Loucy (cell line): ENCODE measurements around the gene C16orf95.

Source experiments
- H2AFZ ChIP-seq: fragments of 200-600 bp; sonication (generic); 2 replicates; pipeline ENCODE4 v1.6.0; 2016; ENCODE audit warnings: antibody characterized with exemption, mild to moderate bottlenecking, low read length, moderate library complexity
- H3F3A ChIP-seq: fragments of 200-600 bp; 2 replicates; pipeline ENCODE4 v1.6.0; 2016; ENCODE audit warnings: antibody characterized with exemption, low read depth, mild to moderate bottlenecking
- H3K27me3 ChIP-seq: fragments of 200-600 bp; sonication (generic); 2 replicates; pipeline ENCODE4 v1.6.1; 2014; ENCODE audit warnings: low read length, mild to moderate bottlenecking; ENCODE audit not compliant: insufficient read depth, poor library complexity, severe bottlenecking
- H3K36me3 ChIP-seq: fragments of 200-600 bp; sonication (generic); 2 replicates; pipeline ENCODE4 v1.6.1; 2016; ENCODE audit warnings: low read length; ENCODE audit not compliant: insufficient read depth
- H3K4me1 ChIP-seq: fragments of 200-600 bp; sonication (generic); 2 replicates; pipeline ENCODE4 v1.5.1; 2014; ENCODE audit warnings: low read length, mild to moderate bottlenecking; ENCODE audit not compliant: insufficient read depth, poor library complexity, severe bottlenecking
- H3K4me2 ChIP-seq: fragments of 200-600 bp; sonication (generic); 2 replicates; pipeline ENCODE4 v1.6.0; 2014; ENCODE audit warnings: antibody characterized with exemption, low read length, low read depth, mild to moderate bottlenecking; ENCODE audit not compliant: poor library complexity, severe bottlenecking
- H3K4me3 ChIP-seq: fragments of 200-600 bp; sonication (generic); 2 replicates; pipeline ENCODE4 v1.5.1; 2014; ENCODE audit warnings: low read length, mild to moderate bottlenecking, mixed read lengths; ENCODE audit not compliant: poor library complexity, severe bottlenecking
- H3K79me2 ChIP-seq: fragments of 200-600 bp; sonication (generic); 2 replicates; pipeline ENCODE4 v1.6.1; 2014; ENCODE audit warnings: low read length; ENCODE audit not compliant: insufficient read depth
- H3K9ac ChIP-seq: fragments of 200-600 bp; sonication (generic); 2 replicates; pipeline ENCODE4 v1.6.0; 2014; ENCODE audit warnings: mild to moderate bottlenecking, low read depth, low read length, moderate library complexity; ENCODE audit not compliant: poor library complexity, severe bottlenecking
- H3K9me2 ChIP-seq: fragments of 200-600 bp; sonication (generic); replicated peaks from 2 replicates; pipeline ENCODE4 v1.6.1; 2016; ENCODE audit warnings: low read depth, low read length, mixed read lengths
- H3K9me3 ChIP-seq: fragments of 200-600 bp; sonication (generic); 2 replicates; pipeline ENCODE4 v1.6.1; 2014; ENCODE audit warnings: mild to moderate bottlenecking, antibody characterized with exemption, low read length, low read depth; ENCODE audit not compliant: insufficient read depth
- H4K20me1 ChIP-seq: fragments of 200-600 bp; sonication (generic); 2 replicates; pipeline ENCODE4 v1.6.0; 2014; ENCODE audit warnings: antibody characterized with exemption, low read length, mild to moderate bottlenecking; ENCODE audit not compliant: insufficient read depth, poor library complexity, severe bottlenecking
- CTCF ChIP-seq: fragments of 200-600 bp; sonication (generic); conservative IDR thresholded peaks from 2 replicates; pipeline ENCODE4 v1.5.1; 2014; ENCODE audit warnings: mild to moderate bottlenecking, antibody characterized with exemption, low read length
- EZH2phosphoT487 ChIP-seq: fragments of 200-600 bp; IDR thresholded peaks from 2 replicates; pipeline ENCODE4 v1.6.1; 2018; ENCODE audit warnings: antibody characterized with exemption, mild to moderate bottlenecking, moderate library complexity, borderline replicate concordance

The C16orf95 gene

GRCh38 chr16:87306516-87306915, 10.7 kb downstream of the C16orf95 start:
- Histone ChIP-seq H3K9me2 (no peaks in the 10 kb centered on the region), H2AFZ (no peak overlapping the region), H3K9me3 (no peaks in the 10 kb centered on the region), H3K9ac (no peak overlapping the region), H3F3A (no peaks in the 10 kb centered on the region), H3K4me3 (no peak overlapping the region), H3K4me2 (no peak overlapping the region), H3K4me1 (peaks cover 17% of the 10 kb centered on the region), H3K36me3 (no peaks in the 10 kb centered on the region), H4K20me1 (no peaks in the 10 kb centered on the region), H3K27me3 (no peaks in the 10 kb centered on the region), H3K79me2 (no peaks in the 10 kb centered on the region)
- TF ChIP-seq EZH2phosphoT487, result no peak
- TF ChIP-seq CTCF, result no peak

GRCh38 chr16:87305505-87306391, 11.4 kb downstream of the C16orf95 start:
- Histone ChIP-seq H3K27me3 (no peaks in the 10 kb centered on the region), H3K79me2 (no peaks in the 10 kb centered on the region), H3K9me2 (no peaks in the 10 kb centered on the region), H2AFZ (no peak overlapping the region), H3K36me3 (no peaks in the 10 kb centered on the region), H4K20me1 (no peaks in the 10 kb centered on the region), H3K4me1 (peaks cover 17% of the 10 kb centered on the region), H3K4me3 (no peak overlapping the region), H3K9me3 (no peaks in the 10 kb centered on the region), H3F3A (no peaks in the 10 kb centered on the region), H3K4me2 (no peak overlapping the region), H3K9ac (no peak overlapping the region)
- peak; percentile 16; the same call in 1 of the 2 replicates for TF ChIP-seq CTCF
- TF ChIP-seq EZH2phosphoT487, result no peak

GRCh38 chr16:87304951-87305350, 12.2 kb downstream of the C16orf95 start:
- H3F3A ChIP-seq, result no peaks in the 10 kb centered on the region
- no peak for TF ChIP-seq CTCF
- TF ChIP-seq EZH2phosphoT487, result no peak
- H3K27me3 ChIP-seq, result no peaks in the 10 kb centered on the region
- no peak overlapping the region for H3K4me2 ChIP-seq
- H3K9me2 ChIP-seq, result no peaks in the 10 kb centered on the region
- no peak overlapping the region for H2AFZ ChIP-seq
- H3K9ac ChIP-seq, result no peak overlapping the region
- H3K4me1 ChIP-seq, result peaks cover 17% of the 10 kb centered on the region
- H3K36me3 ChIP-seq, result no peaks in the 10 kb centered on the region
- H3K79me2 ChIP-seq, result no peaks in the 10 kb centered on the region
- H3K9me3 ChIP-seq, result no peaks in the 10 kb centered on the region
- no peak overlapping the region for H3K4me3 ChIP-seq
- H4K20me1 ChIP-seq, result no peaks in the 10 kb centered on the region
